Measurements from ENCODE around the gene WDR7.

DNA sequence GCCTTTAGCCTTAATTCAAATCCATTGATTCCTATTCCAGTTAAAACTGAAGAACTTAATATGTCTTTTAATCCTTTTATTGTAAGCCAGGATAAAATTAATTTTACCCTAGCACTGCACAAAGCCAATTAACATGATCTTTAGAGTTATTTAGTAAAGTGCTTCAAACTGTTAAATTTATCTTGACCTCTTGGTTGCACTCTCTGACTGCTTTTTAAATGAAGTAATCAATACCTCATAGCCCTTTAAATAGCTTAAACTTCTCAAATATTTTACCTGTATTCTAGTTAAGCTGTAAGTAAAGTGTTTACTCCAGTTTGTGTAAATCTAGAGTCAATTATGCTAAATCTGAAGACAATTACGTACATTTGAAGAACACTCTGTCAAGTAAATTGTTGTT lies 221.0 kb downstream of the WDR7 start:
- TF ChIP-seq, protein P1, sequence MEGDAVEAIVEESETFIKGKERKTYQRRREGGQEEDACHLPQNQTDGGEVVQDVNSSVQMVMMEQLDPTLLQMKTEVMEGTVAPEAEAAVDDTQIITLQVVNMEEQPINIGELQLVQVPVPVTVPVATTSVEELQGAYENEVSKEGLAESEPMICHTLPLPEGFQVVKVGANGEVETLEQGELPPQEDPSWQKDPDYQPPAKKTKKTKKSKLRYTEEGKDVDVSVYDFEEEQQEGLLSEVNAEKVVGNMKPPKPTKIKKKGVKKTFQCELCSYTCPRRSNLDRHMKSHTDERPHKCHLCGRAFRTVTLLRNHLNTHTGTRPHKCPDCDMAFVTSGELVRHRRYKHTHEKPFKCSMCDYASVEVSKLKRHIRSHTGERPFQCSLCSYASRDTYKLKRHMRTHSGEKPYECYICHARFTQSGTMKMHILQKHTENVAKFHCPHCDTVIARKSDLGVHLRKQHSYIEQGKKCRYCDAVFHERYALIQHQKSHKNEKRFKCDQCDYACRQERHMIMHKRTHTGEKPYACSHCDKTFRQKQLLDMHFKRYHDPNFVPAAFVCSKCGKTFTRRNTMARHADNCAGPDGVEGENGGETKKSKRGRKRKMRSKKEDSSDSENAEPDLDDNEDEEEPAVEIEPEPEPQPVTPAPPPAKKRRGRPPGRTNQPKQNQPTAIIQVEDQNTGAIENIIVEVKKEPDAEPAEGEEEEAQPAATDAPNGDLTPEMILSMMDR (IDR thresholded peaks at IDR 0.05), result no peak
- TF ChIP-seq POLR2A (IDR thresholded peaks at IDR 0.05), result no peak

All from testis (tissue), 2 donors.